Nephron (organoid): ENCODE data around the gene FOXP3.

ENCODE experiments used
- H3K27ac Mint-ChIP-seq, 3 experiments: 2 replicates each; pipeline ENCODE4 v1.8.0; 2020; ENCODE audit warnings: mixed read lengths in 3 of 3, mild to moderate bottlenecking in 2 of 3, moderate library complexity in 1 of 3
- H3K27me3 Mint-ChIP-seq: 2 replicates; pipeline ENCODE4 v1.8.0; 2021; ENCODE audit warnings: low read depth, mild to moderate bottlenecking, moderate library complexity, mixed read lengths
- H3K36me3 Mint-ChIP-seq: 2 replicates; pipeline ENCODE4 v1.8.0; 2020; ENCODE audit warnings: low read depth, mixed read lengths
- H3K4me1 Mint-ChIP-seq: 2 replicates; pipeline ENCODE4 v1.8.0; 2020; ENCODE audit warnings: mixed read lengths
- H3K4me3 Mint-ChIP-seq, 3 experiments: 2 replicates each; pipeline ENCODE4 v1.8.0; 2020; ENCODE audit warnings: mild to moderate bottlenecking in 3 of 3, mixed read lengths in 3 of 3, moderate library complexity in 2 of 3
- H3K9me3 Mint-ChIP-seq: 2 replicates; pipeline ENCODE4 v1.8.0; 2020; ENCODE audit warnings: mixed read lengths
- CTCF ChIP-seq, 3 experiments: fragments of 200-600 bp; sonication (generic); IDR thresholded peaks; one replicate each; pipeline ENCODE4 v1.5.0; 2021; ENCODE audit warnings: antibody characterized with exemption in 3 of 3; ENCODE audit not compliant: unreplicated experiment in 3 of 3

Gene FOXP3

GRCh38 chrX:49233176-49233575, 31.3 kb downstream of the FOXP3 start, which contains the start of gene CACNA1F:
CACNA1F (minus strand) TSS chrX:49233340; CDS start chrX:49233309, 31 bp downstream.
- peaks cover 16% of the 10 kb centered on the region for H3K9me3 Mint-ChIP-seq
- no peak for TF ChIP-seq CTCF (IDR thresholded peaks at IDR 0.05; ENCODE audit: unreplicated experiment in 3 of 3)
- H3K27me3 Mint-ChIP-seq = peaks cover 3% of the 10 kb centered on the region
- H3K4me1 Mint-ChIP-seq = peaks cover 6% of the 10 kb centered on the region
- H3K36me3 Mint-ChIP-seq = peaks cover 4% of the 10 kb centered on the region
- peak within 1 kb of the TSS in 1 of 3 experiments; percentile 22 for H3K4me3 Mint-ChIP-seq
- H3K27ac Mint-ChIP-seq = no peak within 1 kb of the TSS

GRCh38 chrX:49232525-49232924, 32.0 kb downstream of the FOXP3 start:
- peaks cover 6% of the 10 kb centered on the region for H3K4me1 Mint-ChIP-seq
- no peak for TF ChIP-seq CTCF (IDR thresholded peaks at IDR 0.05; ENCODE audit: unreplicated experiment in 3 of 3)
- peaks cover 4% of the 10 kb centered on the region for H3K36me3 Mint-ChIP-seq
- H3K27ac Mint-ChIP-seq = no peak overlapping the region
- no peak overlapping the region for H3K4me3 Mint-ChIP-seq
- H3K27me3 Mint-ChIP-seq = peaks cover 3% of the 10 kb centered on the region
- H3K9me3 Mint-ChIP-seq = peaks cover 22% of the 10 kb centered on the region

GRCh38 chrX:49231333-49232000, 33.0 kb downstream of the FOXP3 start:
- no peaks in the 10 kb centered on the region for H3K4me1 Mint-ChIP-seq
- peaks cover 22% of the 10 kb centered on the region for H3K9me3 Mint-ChIP-seq
- peak overlapping the region in 2 of 3 experiments; percentile 59 to 68 for H3K4me3 Mint-ChIP-seq
- peaks cover 3% of the 10 kb centered on the region for H3K27me3 Mint-ChIP-seq
- no peak for TF ChIP-seq CTCF (IDR thresholded peaks at IDR 0.05; ENCODE audit: unreplicated experiment in 3 of 3)
- H3K36me3 Mint-ChIP-seq = no peaks in the 10 kb centered on the region
- H3K27ac Mint-ChIP-seq = no peak overlapping the region

- H3K27ac Mint-ChIP-seq = no peak overlapping the region
- peak overlapping the region; percentile 67 to 69 (median 68) for H3K4me3 Mint-ChIP-seq
- no peak for TF ChIP-seq CTCF (IDR thresholded peaks at IDR 0.05; ENCODE audit: unreplicated experiment in 3 of 3)
- H3K4me1 Mint-ChIP-seq = no peaks in the 10 kb centered on the region
- peaks cover 3% of the 10 kb centered on the region for H3K27me3 Mint-ChIP-seq
- H3K36me3 Mint-ChIP-seq = no peaks in the 10 kb centered on the region
- peaks cover 22% of the 10 kb centered on the region for H3K9me3 Mint-ChIP-seq
These were observed 33.8 kb downstream of the FOXP3 start for GRCh38 chrX:49230500-49231232.

GRCh38 chrX:49228185-49228584, 36.3 kb downstream of the FOXP3 start:
- no peak for TF ChIP-seq CTCF (IDR thresholded peaks at IDR 0.05; ENCODE audit: unreplicated experiment in 3 of 3)
- Mint-ChIP-seq H3K27ac (no peak overlapping the region), H3K4me1 (no peaks in the 10 kb centered on the region), H3K4me3 (no peak overlapping the region), H3K9me3 (peaks cover 26% of the 10 kb centered on the region), H3K36me3 (no peaks in the 10 kb centered on the region), H3K27me3 (peaks cover 3% of the 10 kb centered on the region)
